Glomerular visceral epithelial cell (primary cell): ENCODE measurements around the gene TRAF5.

ENCODE experiments used
- DNase-seq: peaks from one replicate; pipeline ENCODE4 v3.0.0-alpha.2; 2016; ENCODE audit errors: extremely low spot score

Gene TRAF5

GRCh38 chr1:211328084-211328694 is 1.6 kb downstream of the TRAF5 start:
- DNase-seq = no peak

- DNase-seq = no peak
Measured at GRCh38 chr1:211328866-211329475, 2.3 kb downstream of the TRAF5 start.

DNA sequence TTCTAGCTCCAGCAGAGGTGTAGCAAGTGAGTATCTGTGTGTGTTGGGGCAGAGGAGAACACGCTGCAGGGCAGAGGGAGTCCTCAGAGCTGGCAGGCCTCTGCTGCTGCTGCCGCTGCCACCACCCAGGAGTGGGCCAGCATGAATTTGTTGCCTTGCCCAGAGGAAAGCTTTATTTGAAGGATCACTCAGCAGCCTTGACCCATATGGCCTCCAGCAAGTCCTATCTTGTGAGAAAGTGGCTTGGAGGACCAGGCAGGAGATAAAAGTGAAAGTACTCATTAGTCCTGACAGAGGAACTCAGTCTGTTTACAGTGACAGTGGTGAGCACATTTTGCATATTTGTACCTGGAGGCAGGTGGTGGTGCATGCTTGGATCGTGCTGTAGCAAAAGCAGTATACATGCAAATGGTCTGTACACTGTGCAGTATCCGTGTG is 3.1 kb downstream of the TRAF5 start:
- DNase-seq = no peak

- DNase-seq = no peak
Measured at GRCh38 chr1:211330282-211330936, 3.8 kb downstream of the TRAF5 start.

- no peak for DNase-seq
Measured at GRCh38 chr1:211331011-211331709, 4.5 kb downstream of the TRAF5 start.

DNA sequence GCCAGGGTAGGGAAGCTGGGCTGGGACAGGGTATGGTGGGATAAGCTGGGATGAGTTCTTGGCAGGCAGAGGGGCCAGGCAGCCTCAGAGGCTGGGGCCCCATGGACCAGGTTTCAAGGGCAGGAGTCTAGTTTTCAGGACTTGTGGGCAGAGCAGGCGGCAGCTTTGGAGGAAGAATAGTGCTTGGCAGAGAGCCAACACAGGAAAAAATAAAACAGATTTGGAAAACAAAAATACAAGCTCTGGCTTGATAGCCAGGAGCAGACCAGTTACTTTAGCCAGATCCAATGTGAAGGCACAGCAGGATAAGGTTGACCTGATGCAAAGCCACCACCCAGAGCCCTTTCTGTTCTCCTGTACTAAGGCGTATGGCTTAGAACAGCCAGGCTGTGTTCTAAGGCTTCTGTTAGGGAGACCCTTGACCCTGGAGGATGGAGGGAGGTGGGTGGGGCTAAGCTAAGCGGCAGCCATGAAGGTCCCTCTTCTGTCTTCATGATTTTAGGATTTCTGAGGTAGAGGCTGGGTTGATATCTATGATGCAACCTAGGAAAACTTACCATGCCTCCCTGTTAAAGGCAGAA is 5.5 kb downstream of the TRAF5 start:
- no peak for DNase-seq

GRCh38 chr1:211332830-211333229 is 6.2 kb downstream of the TRAF5 start:
- no peak for DNase-seq

GRCh38 chr1:211333906-211334305 is 7.3 kb downstream of the TRAF5 start:
- no peak for DNase-seq

GRCh38 chr1:211334986-211335385 is 8.4 kb downstream of the TRAF5 start:
- no peak for DNase-seq

DNA sequence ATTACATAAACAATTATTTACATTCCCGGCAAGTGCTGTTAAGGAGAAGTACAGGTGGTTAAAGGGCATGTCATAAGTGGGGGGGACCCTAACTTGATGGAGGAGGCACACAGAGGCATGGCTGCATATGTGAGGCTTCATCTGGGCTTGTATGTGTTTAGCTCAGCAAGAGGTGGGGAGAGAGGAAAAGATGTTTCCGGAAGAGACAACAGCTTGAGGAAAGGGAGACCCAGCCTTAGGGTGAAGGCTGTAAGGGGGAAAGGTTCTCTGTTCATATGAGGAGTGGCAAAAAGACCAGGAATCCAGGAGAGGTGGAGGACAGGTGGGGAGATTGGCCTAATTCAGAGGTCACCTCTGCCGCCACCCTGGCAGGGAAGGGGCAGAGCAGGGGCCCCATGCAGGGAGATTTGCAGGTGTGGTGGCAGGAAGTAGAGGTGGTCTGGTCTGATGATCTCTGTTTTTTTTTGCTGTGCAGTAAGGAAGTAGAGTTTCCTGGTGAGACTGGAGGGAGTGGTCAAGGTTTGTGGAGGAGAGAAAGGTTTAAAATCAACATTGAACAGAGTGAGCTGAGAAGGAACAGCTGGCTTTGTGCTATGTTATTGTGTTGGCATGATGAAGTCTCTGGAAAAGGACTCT is 9.0 kb downstream of the TRAF5 start:
- no peak for DNase-seq

DNA sequence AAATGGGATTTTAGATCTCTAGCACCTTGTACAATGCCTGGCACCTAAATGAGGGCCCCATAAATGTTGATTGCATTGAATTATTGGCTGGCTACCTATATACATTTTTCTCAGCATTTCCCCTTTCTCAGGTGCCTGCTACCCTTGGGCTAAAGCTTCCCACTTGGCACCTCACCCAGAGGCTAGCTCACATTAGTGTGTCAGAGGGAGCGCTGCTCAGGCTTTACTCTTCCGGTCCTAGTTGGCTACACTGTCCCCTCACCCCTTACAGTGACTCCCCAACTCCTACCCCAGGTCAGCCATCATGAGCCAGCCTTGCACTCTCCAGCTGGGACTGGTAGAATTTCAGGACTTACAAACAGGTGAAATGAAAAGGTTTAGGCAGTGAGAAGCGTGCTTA is 9.5 kb downstream of the TRAF5 start:
- no peak for DNase-seq

DNA sequence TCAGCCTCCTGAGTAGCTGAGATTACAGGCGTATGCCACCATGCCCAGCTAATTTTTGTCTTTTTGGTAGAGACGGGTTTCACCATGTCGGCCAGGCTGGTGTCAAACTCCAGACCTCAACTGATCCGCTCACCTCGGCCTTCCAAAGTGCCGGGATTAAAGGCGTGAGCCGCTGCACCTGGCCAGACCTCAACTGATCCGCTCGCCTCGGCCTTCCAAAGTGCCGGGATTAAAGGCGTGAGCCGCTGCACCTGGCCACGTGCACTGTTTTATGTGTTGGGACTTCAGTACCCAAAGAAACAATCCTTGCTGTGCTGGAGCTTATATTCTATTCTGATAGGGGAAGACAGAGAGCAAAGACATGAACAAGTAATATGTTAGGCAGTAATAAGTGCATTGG is 10.1 kb downstream of the TRAF5 start:
- no peak for DNase-seq

DNA sequence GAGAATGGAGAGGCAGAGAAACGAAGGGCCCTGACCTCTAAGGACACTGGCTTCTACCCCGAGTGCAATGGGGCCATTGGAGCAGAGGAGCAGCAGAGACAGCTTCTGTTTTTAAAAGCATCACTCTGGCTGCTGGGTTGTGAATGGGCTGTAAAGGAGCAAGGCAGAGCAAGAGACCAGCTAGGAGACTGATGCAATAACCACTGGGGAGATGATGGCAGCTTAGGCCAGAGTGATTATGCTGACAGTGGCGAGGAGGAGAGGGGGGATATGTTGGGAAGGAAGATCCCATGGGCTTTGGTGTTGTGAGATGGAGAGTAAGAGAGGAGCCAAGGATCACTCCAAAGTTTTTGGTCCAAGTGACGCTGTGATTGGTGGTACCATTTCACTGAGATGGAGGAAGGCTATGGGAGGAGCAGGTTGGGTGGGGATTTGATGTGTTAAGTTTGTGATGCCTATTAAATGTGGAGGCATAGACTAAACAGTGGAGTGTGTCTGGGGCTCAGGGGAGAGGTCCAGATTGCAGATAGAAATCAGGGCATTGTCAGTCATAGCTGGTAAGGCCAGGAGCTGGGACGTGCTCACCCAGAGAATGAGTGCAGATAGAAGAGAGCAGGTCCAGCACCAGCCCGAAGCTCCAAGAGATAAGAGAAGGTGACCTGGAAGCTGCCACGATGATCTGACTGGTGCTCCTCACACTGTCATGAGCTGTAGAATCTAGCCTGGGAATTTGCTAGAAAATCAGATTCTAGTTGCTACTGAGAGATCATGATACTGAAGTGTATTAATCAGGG is 11.0 kb downstream of the TRAF5 start:
- DNase-seq = no peak

GRCh38 chr1:211338224-211338620 is 11.6 kb downstream of the TRAF5 start:
- DNase-seq = no peak

GRCh38 chr1:211339631-211340041 is 13.0 kb downstream of the TRAF5 start:
- no peak for DNase-seq

GRCh38 chr1:211340622-211341507 is 14.2 kb downstream of the TRAF5 start:
- DNase-seq = no peak

DNA sequence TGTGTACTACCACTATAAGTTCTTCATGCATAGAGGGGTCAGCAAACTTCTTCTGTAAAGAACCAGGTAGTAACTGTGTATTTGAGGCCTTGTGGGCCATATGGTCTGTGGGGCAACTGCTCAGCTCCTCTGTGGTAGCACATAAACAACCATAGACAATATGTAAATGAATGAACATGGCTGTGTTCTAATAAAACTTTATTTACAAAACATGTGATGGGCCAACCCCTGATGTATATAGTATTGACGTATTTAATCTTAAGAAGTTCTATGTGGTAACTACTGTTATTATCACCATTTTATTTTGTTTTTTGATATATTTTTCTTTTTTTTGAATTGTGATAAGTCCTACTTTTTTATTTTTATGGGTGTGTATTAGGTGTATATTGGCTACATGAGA is 15.4 kb downstream of the TRAF5 start:
- no peak for DNase-seq

GRCh38 chr1:211343607-211344006 is 17.0 kb downstream of the TRAF5 start:
- no peak for DNase-seq

- no peak for DNase-seq
Measured at GRCh38 chr1:211344152-211344618, 17.6 kb downstream of the TRAF5 start.

DNA sequence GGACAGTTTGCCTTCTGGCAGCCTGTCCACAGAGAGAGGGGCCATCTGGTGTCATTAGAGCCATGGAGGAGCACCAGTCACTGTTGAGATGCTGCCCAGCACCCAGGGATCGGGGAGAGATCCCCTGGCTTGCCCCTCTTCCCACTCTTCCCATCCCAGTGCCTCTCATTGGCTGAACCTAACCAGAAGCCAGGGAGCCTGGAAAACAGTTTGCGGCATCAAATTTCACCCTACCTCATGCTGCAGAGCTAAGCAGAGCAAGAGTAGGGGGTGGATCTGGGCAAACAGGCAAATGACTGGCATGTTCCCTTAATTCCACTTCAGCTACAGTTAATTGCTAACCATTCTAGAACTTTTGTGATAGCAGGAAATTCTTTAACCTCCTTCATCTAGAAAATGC is 19.1 kb downstream of the TRAF5 start:
- DNase-seq = no peak
